Measurements from ENCODE around the gene CNP.

CNP gene

GRCh38 chr17:41962111-41962510 lies 4.5 kb upstream of the CNP start:
- no peaks in the 10 kb centered on the region for H3K36me3 ChIP-seq (ENCODE audit: control insufficient read depth, insufficient read depth, low read length)
- no peak overlapping the region for H3K4me3 ChIP-seq (replicated peaks; ENCODE audit: low read depth, low read length)
- no peak for DNase-seq (ENCODE audit: extremely low read depth, insufficient read length)
- TF ChIP-seq, protein P1, sequence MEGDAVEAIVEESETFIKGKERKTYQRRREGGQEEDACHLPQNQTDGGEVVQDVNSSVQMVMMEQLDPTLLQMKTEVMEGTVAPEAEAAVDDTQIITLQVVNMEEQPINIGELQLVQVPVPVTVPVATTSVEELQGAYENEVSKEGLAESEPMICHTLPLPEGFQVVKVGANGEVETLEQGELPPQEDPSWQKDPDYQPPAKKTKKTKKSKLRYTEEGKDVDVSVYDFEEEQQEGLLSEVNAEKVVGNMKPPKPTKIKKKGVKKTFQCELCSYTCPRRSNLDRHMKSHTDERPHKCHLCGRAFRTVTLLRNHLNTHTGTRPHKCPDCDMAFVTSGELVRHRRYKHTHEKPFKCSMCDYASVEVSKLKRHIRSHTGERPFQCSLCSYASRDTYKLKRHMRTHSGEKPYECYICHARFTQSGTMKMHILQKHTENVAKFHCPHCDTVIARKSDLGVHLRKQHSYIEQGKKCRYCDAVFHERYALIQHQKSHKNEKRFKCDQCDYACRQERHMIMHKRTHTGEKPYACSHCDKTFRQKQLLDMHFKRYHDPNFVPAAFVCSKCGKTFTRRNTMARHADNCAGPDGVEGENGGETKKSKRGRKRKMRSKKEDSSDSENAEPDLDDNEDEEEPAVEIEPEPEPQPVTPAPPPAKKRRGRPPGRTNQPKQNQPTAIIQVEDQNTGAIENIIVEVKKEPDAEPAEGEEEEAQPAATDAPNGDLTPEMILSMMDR (IDR thresholded peaks at IDR 0.05; ENCODE audit: insufficient read depth, low read length, poor library complexity, severe bottlenecking), result no peak
- H3K27me3 ChIP-seq (replicated peaks; ENCODE audit: control insufficient read depth, insufficient read depth, low read length), result no peaks in the 10 kb centered on the region

- Histone ChIP-seq H3K27me3 (replicated peaks; ENCODE audit: control insufficient read depth, insufficient read depth, low read length) (no peaks in the 10 kb centered on the region), H3K4me3 (replicated peaks; ENCODE audit: low read depth, low read length) (no peak overlapping the region), H3K36me3 (ENCODE audit: control insufficient read depth, insufficient read depth, low read length) (no peaks in the 10 kb centered on the region; the same call in 1 of the 2 replicates)
- TF ChIP-seq, protein P1 (IDR thresholded peaks at IDR 0.05; ENCODE audit: insufficient read depth, low read length, poor library complexity, severe bottlenecking), result peak; percentile 85
- DNase-seq (ENCODE audit: extremely low read depth, insufficient read length), result peak; percentile 33
Measured at GRCh38 chr17:41962768-41963434, 3.7 kb upstream of the CNP start.

- peak; percentile 62 for DNase-seq (ENCODE audit: extremely low read depth, insufficient read length)
- TF ChIP-seq, protein P1 (IDR thresholded peaks at IDR 0.05; ENCODE audit: insufficient read depth, low read length, poor library complexity, severe bottlenecking), result no peak
- H3K27me3 ChIP-seq (replicated peaks; ENCODE audit: control insufficient read depth, insufficient read depth, low read length), result no peaks in the 10 kb centered on the region
- H3K36me3 ChIP-seq (ENCODE audit: control insufficient read depth, insufficient read depth, low read length), result peaks cover 7% of the 10 kb centered on the region
- peak overlapping the region; percentile 55 for H3K4me3 ChIP-seq (replicated peaks; ENCODE audit: low read depth, low read length)
Measured at GRCh38 chr17:41965694-41966462, 717 bp upstream of the CNP start.

DNA sequence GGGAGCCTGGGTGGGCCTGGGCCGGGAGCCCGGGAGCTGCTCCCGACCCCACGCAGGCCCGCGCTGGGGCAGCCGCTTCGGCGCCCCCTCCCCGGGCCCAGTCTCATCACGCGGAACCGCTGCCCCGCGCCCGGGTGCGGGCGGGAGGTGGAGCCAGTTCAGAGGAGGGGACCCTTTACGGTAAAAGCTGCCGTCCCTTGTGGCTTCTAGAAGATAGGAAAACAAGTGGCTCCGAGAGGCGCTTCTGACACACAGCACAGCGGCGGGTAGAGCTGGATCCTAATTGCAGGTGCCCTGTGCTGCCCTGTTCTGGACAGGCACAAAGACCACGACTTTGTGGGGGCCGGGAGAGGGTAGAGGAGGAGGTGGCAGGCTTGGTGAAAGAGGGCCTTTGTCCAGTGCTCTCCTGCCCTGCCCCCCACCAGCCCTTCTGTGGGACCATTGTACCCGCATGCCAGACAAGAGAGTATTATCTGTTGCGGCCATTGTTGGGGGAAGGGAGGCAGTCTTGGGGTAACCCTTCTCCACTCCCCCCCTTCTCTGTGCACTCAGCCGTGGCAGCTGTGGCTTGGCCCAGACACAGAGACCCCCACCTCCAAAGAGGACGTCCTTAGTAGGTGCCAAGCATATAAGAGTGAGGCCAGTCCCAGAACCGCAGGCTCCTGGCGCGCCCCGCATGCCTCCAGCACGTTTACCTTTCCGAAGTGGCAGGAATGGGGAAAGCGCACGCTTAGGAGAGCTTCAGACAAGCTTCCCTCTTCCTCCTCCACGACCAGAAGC lies 736 bp downstream of the CNP start:
- DNase-seq (ENCODE audit: extremely low read depth, insufficient read length), result no peak
- peaks cover 17% of the 10 kb centered on the region for H3K36me3 ChIP-seq (ENCODE audit: control insufficient read depth, insufficient read depth, low read length)
- peak overlapping the region; percentile 86 for H3K4me3 ChIP-seq (replicated peaks; ENCODE audit: low read depth, low read length)
- H3K27me3 ChIP-seq (replicated peaks; ENCODE audit: control insufficient read depth, insufficient read depth, low read length), result no peaks in the 10 kb centered on the region
- TF ChIP-seq, protein P1 (IDR thresholded peaks at IDR 0.05; ENCODE audit: insufficient read depth, low read length, poor library complexity, severe bottlenecking), result no peak

GRCh38 chr17:41967921-41968578 lies 1.5 kb downstream of the CNP start:
- H3K4me3 ChIP-seq (replicated peaks; ENCODE audit: low read depth, low read length), result peak overlapping the region; percentile 86
- H3K27me3 ChIP-seq (replicated peaks; ENCODE audit: control insufficient read depth, insufficient read depth, low read length), result no peaks in the 10 kb centered on the region
- TF ChIP-seq, protein P1 (IDR thresholded peaks at IDR 0.05; ENCODE audit: insufficient read depth, low read length, poor library complexity, severe bottlenecking), result no peak
- DNase-seq (ENCODE audit: extremely low read depth, insufficient read length), result peak; percentile 29
- H3K36me3 ChIP-seq (ENCODE audit: control insufficient read depth, insufficient read depth, low read length), result peaks cover 20% of the 10 kb centered on the region
